NCI-H1694 (cell line): ENCODE measurements around the gene CCR6.

ENCODE experiments used
- DNase-seq: peaks from one replicate; lab custom pipeline; 2025; lab: John Stamatoyannopoulos, UW

Gene CCR6

DNA sequence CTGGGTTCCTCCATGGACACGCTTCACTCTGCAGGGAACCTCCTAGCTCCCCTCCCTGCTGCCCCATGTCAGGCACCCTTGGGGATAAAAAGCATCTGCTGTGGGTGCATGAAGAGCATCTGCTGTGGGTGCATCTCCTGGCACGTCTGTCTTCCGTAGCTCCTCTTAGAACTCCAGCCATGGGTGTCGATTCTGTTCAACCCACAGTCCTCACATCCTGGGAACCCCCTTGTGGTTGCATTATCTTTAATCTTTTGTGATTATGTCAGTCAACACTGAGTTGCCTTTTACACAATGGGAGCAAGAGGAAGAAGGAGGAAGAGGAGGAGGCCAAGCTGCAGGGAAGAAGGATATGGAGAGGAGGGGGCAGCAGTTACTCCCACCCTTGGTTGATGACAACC lies 24.1 kb upstream of the CCR6 start:
- no peak for DNase-seq

DNA sequence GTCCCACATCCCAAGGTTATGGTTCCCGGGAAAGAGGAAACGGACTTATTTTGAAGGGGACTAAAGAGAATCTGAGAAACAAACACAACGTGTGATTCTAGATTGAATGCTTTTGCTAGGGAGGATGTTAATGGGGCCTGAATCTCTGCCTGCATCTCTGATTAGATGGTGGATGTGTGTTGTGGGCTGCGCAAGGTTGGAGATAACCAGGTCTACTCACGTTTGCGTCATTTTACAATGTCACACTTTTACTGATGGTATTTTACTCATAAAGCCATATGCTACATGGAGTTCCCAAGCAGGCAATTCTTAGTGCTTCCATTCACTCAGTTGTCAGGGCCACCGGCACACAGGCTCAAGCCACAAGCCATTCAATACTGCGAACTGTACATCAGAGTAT lies 23.2 kb upstream of the CCR6 start:
- no peak for DNase-seq

GRCh38 chr6:167100241-167100674 lies 22.6 kb upstream of the CCR6 start:
- no peak for DNase-seq

DNA sequence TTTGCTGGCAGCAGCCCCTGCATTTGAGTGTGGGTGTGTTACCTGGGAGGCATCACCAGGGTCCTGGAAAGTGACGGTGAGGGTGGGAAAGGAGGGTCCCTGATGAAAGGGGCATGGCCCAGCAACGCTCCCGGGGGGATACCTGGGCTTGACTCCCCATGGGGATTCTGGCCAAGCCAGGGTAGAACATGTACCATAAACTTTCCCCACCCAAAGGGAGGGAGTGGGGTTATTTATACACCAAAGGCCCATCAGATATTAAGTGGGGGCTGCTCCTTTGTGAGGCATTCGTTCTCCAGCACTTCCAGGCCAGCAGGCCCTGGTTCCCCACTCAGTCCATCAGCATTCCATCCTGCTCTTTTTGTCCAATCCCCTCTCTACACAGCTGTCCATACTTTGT lies 20.6 kb upstream of the CCR6 start:
- DNase-seq = no peak

DNA sequence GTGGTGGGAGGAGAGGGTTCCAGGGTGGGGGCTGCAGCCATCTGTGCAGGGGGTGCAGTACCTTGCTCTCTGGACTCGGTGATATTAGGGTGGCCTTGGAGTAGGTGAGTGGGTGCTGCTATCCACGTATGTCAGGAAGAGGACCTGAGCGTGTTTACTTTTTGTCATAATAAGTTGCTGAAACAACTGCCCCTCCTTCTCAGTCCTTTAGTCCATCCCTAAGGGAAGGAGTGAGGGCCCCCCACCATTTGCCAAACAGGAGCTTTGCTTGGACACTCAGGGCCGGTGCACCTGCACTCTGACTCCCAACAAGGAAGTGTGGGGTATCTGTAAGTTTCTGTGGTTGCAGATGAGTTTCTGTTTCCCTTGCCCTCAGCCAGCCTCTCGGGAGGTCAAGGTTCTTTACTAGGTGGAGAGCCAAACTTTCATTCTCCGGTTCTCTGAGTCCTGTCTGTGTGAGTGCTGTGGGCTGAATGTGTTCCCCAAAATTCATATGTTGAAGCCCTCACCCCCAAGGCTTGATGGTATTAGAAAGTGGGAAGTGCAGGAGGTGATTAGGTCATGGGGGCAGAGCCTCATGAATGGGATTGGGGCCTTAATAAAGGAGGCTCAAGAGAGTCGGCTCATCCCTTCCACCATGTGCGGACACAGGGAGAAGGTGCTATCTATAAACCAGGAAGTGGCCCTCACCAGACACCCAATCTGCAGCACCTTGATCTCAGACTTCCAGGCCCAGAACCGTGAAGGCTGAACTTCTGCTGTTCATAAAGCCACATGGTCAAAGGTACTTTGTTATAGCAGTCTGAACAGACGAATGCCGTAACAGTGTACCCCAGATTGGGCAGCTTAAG lies 19.6 kb upstream of the CCR6 start:
- DNase-seq = no peak

DNA sequence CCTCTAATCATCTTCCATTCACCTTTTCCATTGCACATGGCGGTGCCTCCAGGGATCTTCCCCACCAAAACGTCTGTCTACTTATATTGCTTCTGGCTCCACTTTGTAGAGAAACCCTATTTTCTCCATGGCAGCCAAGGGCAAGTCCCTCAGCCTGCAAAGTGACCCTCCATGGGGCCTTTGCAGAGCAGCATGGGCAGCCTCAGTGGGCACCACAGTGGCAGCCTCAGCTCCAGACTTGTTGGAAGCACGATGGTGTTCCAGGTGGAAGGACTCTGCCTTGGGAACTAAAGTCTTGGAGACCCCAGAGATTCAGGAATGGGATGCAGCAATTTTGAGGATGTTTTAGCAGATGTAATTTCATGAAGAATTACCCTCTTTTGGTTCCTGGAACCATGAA lies 18.5 kb upstream of the CCR6 start:
- no peak for DNase-seq

DNA sequence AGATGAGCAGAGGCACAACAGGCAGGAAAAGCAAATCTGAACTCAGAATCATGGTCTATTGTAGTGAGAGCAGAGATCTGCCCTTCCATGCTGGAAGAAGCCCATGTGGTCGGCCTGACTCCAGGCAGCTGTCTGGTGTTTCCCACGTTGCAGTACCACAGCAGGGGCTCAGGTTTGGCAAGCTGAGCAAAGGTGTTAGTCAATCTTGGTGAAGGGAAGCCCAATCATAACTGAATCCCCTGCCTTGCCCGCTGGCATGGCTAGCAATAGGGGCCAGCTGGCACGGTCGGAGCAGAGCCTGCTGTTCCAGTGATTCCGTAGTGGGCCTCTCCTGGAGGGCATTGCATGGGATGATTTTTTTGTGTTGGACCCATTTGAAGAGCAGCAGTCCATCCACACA lies 17.8 kb upstream of the CCR6 start:
- DNase-seq = no peak

GRCh38 chr6:167106406-167106805 lies 16.5 kb upstream of the CCR6 start:
- no peak for DNase-seq

- no peak for DNase-seq
Observed at GRCh38 chr6:167107787-167108186, 15.1 kb upstream of the CCR6 start.

DNA sequence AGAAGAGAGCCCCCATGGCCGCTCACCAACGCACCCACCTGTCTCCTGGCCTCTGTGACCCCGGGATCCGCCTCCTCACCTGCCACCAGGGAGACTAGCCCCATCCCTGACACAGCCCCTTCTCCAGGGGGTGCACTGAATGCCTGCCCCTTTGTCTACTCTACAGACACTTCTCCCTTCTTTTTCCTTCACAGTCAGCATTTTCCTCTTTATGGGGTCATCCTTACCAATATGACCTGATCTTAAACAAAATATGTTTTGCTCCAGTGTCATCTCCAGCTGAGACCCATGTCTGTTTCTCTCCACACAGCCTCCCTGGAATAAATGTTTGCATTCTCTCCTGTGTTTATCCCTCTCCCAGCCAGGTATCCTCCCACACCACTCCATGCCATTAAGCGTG lies 14.6 kb upstream of the CCR6 start:
- DNase-seq = no peak

- no peak for DNase-seq
Observed at GRCh38 chr6:167109651-167110050, 13.2 kb upstream of the CCR6 start.

GRCh38 chr6:167111597-167111996 lies 11.3 kb upstream of the CCR6 start:
- no peak for DNase-seq

GRCh38 chr6:167112421-167112820 lies 10.5 kb upstream of the CCR6 start:
- no peak for DNase-seq

GRCh38 chr6:167113047-167113754 lies 9.7 kb upstream of the CCR6 start:
- no peak for DNase-seq

DNA sequence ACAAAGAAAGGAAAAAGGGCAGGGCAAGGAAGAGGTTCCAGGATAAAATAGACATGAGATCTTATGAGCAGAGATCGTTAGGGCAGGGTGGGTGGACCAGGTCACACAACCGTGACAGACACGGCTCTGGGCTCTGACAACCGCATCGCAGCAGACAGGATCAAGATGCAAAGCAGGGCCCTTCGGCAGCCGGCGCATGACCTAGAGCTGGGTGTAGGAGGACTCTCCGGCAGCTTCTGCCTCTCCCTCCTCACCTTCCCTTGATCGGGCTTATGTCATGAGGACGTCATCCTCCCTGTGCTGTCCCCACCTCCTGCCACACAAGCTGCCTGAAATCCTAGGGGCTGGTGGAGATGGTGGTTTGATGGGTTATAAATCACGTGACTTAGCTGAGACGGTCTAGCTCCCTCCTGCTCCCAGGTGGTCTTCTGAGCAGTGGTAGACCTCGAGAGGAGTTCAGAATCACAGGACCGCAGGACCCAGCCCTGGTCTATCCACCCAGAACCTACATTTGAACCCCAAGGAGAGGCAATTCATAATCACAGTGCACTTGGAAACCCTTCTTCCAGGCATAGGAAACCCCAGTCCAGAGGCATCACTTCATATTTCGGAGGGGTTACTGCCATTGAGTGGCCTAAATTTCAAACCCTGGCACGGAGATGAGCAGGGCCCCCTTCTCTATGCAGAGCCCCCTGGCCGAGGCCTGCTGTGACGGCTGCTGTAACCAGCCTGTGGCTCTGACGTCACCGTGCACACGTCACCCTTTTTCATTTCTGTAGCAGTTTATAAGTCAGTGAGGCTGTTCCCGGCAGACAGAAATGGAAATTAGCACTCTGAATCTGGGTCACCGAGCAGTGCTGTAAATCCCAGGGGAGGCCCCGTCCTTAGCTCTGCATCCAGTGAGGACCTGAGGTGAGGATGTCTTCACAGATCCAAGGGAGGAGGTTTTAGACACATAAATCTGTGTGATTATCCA lies 8.7 kb upstream of the CCR6 start:
- DNase-seq = no peak

DNA sequence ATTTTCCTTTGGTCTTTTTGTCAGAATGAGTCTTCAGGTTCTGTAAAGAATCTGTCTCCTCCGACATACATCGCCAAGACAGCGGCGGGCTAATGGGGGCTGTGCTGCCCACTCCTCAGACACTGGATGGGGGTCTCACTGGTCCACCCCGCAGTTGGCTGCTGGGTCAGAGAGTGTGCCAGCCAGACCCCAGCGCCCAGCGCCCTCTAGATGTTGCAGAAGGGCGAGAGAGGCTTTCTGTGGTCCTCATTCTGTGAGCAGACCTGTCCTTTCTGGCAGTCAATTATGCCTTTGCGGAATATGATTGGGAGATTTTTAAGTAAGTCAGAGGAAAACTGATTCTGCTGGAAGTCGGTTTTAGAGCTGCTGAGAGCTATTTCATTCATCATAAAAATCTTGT lies 7.8 kb upstream of the CCR6 start:
- no peak for DNase-seq

DNA sequence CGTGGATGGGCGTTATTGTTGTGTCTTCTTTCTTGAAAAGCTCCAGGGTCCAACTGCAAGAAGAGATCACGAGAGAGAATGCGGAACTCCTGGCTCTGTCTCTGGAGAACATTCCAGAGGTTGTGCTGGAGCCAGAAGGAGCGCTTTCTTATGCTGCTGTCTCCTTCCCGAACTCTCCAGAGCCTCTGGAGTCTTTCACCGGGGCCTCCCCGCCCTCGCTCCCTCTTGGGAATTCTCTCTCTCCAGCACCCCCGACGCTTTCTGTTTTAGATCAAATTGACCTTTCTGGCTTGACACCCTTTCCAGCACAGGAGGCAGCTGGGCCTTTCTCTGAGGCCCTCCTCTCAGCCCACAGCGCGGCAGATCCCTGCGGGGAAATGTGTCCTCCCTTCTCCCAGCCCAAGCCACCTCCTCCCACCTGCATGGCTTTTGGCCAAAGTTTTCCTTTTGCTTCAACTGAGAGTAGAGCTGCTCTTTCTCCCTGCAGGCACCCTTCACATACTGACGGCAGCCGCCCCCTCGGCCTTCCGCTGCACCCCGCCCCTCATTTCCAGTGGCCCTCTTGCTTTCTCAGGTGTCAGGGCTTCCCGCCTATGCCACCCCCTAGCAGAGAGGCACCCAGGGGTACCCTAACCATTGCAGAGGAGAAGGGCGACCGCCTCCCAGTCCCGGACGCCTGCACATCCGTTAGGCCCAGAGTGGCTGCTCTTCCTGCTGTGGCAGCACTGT lies 6.6 kb upstream of the CCR6 start:
- DNase-seq = no peak

- no peak for DNase-seq
Observed at GRCh38 chr6:167116838-167117228, 6.1 kb upstream of the CCR6 start.

- no peak for DNase-seq
Observed at GRCh38 chr6:167118006-167118405, 4.9 kb upstream of the CCR6 start.

GRCh38 chr6:167118839-167119238 lies 4.1 kb upstream of the CCR6 start:
- no peak for DNase-seq

DNA sequence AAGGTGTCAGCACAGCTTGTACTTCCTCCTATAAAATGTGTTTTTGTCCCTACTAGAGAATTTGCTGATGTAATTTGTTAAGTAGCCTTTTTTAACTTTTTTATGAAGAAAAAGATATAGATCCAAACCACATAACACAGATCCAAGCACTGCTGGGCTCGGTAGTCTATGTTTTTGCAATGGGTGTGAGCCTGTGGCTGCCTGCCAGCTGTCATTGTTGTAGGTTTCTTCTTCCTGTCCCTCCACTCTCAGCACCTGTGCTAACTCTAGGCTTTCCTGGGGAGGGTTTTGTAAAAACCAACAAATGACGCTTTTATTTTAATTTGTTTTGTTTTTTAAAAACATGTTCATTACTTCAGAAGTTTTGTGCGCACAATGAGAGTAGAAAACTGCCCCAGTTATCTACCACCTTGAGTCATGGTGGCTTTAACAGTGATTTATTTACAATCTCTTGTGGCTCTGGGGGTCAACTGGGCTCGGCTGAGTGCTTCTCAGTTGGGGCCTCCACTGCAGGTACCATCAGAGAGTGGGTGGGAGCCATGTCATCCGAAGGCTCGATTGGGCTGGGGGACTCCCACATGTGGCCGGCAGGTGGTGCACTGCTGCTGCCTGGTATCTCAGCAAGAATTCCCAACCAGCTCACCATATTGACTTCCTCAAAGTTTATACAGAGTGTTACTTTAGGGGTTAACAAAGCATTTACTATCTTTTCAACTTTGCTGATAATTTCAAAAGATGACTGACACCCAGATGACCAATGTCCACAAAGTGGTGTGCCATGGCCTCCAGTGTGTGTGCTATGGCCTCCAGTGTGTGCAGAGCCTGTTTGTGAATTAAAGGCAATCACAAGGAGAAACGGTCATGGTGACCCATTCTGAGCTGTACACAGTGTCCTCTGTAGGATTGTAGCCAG lies 3.0 kb upstream of the CCR6 start:
- DNase-seq = no peak
